Fibroblast of peridontal ligament (primary cell): ENCODE measurements around the gene SPANXN2.
"Not testable (repeated sequence)": the region's sequence is repeated elsewhere in the genome, so short reads cannot be mapped to it uniquely, and the experiment has no call there.

Source experiments
- DNase-seq: peaks from one replicate; pipeline ENCODE4 v3.0.0-alpha.2; 2010; ENCODE audit errors: extremely low read depth

Gene SPANXN2

GRCh38 chrX:143720652-143721051, at the start of gene SPANXN2:
SPANXN2 (minus strand) TSS chrX:143720752; CDS start chrX:143720668, 84 bp downstream.
- not testable (repeated sequence) for DNase-seq

- DNase-seq: no peak
Observed at GRCh38 chrX:143768976-143769375, 48.4 kb upstream of the SPANXN2 start.

GRCh38 chrX:143767789-143768188, 47.2 kb upstream of the SPANXN2 start:
- not testable (repeated sequence) for DNase-seq

- no peak for DNase-seq
Observed at GRCh38 chrX:143757887-143758286, 37.3 kb upstream of the SPANXN2 start.

- DNase-seq: no peak
Observed at GRCh38 chrX:143757375-143757774, 36.8 kb upstream of the SPANXN2 start.

- no peak for DNase-seq
Observed at GRCh38 chrX:143754183-143754582, 33.6 kb upstream of the SPANXN2 start.

GRCh38 chrX:143733866-143734265, 13.3 kb upstream of the SPANXN2 start:
- DNase-seq: no peak

GRCh38 chrX:143726296-143726695, 5.7 kb upstream of the SPANXN2 start:
- no peak for DNase-seq

GRCh38 chrX:143701460-143701859, 19.1 kb downstream of the SPANXN2 start:
- DNase-seq: no peak

GRCh38 chrX:143694885-143695284, 25.7 kb downstream of the SPANXN2 start:
- DNase-seq: no peak

- DNase-seq: no peak
Observed at GRCh38 chrX:143683486-143683885, 37.1 kb downstream of the SPANXN2 start.

GRCh38 chrX:143674926-143675325, 45.6 kb downstream of the SPANXN2 start:
- no peak for DNase-seq

- DNase-seq: no peak
Observed at GRCh38 chrX:143669395-143669794, 51.2 kb downstream of the SPANXN2 start.

GRCh38 chrX:143664302-143664701, 56.2 kb downstream of the SPANXN2 start:
- DNase-seq: no peak

- no peak for DNase-seq
Observed at GRCh38 chrX:143663755-143664154, 56.8 kb downstream of the SPANXN2 start.
